HG02870 (cell line): Measurements from ENCODE around the gene PPP2R1B.

ENCODE experiments used
- ATAC-seq: cut with Tn5 transposase; IDR thresholded peaks from one replicate; pipeline ENCODE4 v1.9.1; 2021; ENCODE audit warnings: mild to moderate bottlenecking, moderate library complexity; ENCODE audit not compliant: unreplicated experiment

Gene PPP2R1B

GRCh38 chr11:111765984-111766833 is at the start of gene PPP2R1B:
PPP2R1B (minus strand) TSS chr11:111766389; CDS start chr11:111766361, 28 bp downstream.
- ATAC-seq = peak; percentile 75

- ATAC-seq = no peak
Observed at GRCh38 chr11:111815489-111815888, 49.3 kb upstream of the PPP2R1B start.

GRCh38 chr11:111814557-111815320 is 48.5 kb upstream of the PPP2R1B start:
- ATAC-seq = no peak

GRCh38 chr11:111814106-111814505 is 47.9 kb upstream of the PPP2R1B start:
- ATAC-seq = no peak

DNA sequence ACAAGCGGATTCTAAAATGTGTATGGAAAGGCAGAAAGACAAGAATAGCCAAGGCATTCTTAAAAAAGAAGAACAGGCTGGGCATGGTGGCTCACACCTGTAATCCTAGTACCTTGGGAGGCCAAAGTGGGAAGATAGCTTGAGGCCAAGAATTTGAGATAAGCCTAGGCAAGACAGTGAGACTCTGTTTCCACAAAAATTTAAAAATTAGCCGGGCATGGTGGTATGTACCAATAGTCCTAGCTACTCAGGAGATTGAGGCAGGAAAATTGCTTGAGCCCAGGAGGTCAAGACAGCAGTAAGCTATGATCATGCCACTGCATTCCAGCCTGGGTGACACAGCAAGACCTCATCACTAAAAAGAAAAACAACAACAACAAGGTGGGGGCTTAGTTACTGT is 46.0 kb upstream of the PPP2R1B start:
- ATAC-seq = no peak

DNA sequence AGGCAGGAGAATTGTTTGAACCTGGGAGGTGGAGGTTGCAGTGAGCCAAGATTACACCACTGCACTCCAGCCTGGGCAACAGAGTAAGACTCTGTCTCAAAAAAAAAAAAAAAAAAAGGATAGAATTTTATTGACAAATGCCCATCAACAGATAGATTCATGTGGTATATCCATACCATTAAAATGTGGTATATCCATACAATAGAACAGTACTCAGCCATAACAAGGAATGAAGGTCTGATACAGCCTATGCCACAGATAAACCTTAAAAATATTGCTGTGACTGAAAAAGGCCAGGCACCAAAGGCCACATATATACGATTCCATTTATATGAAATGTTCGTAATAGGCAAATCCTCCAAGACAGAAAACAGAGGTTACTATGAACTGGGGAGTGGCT is 45.3 kb upstream of the PPP2R1B start:
- ATAC-seq = no peak

GRCh38 chr11:111808834-111809233 is 42.6 kb upstream of the PPP2R1B start:
- ATAC-seq = no peak

DNA sequence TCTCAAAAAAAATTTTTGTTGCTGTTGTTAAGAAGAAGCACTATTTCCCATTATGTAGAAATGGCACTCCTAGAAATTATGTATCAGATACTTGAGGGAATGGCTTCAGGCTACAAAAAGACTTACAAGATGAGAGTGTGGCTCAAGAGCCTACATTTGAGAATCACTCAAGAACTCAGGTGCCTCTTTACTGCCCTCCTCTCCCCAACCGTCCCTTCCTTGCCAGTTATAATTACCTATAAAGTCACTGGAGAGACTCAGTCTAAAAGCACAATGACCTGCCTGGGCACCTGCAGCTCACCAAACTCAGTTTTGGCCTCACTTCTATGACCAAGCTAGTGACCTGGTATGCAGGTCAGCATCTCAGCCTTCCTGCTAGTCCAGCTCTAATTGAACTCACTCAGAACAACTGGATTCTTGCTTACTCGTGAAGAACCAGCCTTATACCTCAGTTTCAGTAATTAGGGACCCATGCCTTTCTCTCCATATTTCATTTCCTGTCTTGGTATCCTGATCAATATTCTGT is 41.9 kb upstream of the PPP2R1B start:
- no peak for ATAC-seq

DNA sequence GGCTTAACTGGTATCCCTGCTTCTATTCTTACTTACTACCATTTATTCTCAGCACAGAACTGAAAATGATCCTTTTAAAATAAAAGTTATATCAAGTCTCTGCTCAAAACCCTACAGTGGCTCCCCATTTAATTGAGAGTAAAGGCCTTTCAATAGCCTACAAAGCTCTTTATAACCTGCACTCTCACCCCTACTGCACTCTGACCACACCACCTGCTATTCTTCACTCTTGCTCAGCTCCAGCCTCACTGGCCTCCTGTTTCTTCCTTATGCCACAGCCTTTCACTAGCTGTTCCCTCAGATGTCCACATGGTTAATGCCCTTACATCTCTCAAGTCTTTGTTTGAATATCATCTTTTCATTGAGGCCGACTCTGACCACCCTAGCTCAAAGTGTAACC is 40.9 kb upstream of the PPP2R1B start:
- no peak for ATAC-seq

DNA sequence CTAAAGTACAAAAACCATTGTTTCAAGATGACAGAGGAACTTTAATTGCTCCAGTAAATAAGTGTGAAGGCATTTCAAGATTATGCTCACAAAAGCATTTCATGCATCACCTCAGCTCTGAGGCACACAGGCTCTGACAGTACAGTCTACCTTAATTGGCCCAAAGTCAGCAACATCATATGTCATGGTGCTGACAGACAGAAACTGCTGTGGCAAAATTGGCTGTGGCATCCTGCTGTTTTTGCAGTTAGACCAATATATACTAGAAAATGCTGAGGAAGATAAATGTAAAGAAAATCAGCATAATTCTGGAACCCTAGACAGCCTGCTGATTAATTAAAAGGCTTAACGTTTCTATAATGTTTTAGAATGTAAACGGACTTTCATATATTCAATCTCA is 34.9 kb upstream of the PPP2R1B start:
- no peak for ATAC-seq

DNA sequence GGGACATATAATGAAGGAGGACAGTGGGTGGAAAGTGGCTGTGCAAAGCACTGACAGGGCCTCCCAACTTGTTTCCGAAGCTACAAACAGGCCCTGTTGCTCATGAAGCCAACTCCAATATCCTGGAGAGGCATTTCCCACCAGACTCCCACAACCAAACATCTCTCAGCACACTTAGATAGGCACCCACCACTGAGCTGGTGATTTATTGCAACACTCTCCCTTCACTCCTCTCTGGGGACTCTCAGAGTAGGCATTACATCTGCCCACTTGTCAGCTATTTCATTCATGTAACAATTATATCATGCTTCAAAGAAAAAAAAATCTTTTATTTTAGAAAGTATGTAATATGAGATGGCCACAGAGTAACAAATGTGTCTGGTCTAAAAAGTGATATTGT is 32.1 kb upstream of the PPP2R1B start:
- no peak for ATAC-seq

DNA sequence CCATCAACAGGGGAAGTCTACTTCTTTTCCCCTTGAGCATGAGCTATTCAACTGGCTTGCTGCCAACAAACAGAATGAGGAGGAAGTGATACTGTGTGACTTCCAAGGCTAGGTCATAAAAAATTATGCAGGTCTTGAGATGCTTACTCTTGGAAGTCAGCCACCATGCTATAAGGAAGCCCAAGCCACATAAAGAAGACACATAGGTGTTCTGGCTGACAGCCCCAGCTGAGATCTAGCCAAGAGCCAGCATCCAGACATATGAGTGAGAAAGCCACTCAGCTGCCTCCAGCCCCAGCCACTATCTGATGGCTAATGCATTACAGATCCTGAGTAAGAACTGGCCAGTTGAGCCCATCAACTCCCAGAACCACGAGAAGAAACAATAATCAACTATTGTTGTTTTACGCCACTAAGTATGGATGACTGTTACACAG is 31.0 kb upstream of the PPP2R1B start:
- ATAC-seq = no peak

DNA sequence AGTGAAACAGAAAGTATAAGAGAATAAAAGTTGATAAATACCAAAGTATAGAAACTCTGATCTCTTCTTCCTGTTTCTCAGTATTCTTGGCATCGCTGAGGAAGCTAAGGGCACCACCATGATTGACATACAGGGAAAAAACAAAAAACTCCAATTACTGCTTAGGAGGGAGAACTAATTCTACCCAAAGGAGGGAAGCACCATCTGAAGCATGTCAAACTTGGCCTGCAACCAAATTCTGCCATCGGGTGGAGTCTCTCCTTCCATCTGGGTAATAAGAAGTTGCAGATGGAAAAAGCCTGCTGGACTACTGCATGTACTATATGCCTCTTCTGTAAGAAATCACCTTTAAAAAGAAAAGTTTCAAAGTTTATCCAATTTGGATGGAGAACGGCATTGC is 30.5 kb upstream of the PPP2R1B start:
- ATAC-seq = no peak

- ATAC-seq = no peak
Observed at GRCh38 chr11:111795334-111795985, 29.3 kb upstream of the PPP2R1B start.

GRCh38 chr11:111793863-111794262 is 27.7 kb upstream of the PPP2R1B start:
- ATAC-seq = no peak

DNA sequence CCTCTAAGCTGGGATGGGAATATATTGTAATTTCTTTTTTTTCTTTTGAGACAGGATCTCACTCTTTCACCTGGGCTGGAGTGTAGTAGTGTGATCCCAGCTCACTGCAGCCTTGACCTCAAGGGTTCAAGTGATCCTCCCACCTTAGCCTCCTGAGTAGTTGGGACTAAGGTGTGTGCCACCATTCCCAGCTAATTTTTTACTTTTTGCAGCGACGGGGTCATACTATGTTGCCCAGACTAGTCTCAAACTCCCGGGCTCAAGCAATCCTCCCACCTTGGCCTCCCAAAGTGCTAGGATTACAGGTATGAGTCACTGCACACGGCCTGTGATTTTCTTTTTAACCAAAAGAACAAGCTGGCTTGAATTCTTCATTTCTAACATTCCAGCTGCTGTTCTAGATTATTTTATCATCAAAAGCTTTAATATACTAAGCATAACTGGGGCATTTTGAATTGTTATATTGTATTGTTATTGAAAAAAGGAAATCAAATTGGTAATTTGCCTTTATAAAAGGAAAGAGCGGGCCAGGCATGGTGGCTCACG is 26.8 kb upstream of the PPP2R1B start:
- no peak for ATAC-seq

GRCh38 chr11:111792314-111792713 is 26.1 kb upstream of the PPP2R1B start:
- no peak for ATAC-seq

GRCh38 chr11:111788464-111788863 is 22.3 kb upstream of the PPP2R1B start:
- ATAC-seq = no peak

DNA sequence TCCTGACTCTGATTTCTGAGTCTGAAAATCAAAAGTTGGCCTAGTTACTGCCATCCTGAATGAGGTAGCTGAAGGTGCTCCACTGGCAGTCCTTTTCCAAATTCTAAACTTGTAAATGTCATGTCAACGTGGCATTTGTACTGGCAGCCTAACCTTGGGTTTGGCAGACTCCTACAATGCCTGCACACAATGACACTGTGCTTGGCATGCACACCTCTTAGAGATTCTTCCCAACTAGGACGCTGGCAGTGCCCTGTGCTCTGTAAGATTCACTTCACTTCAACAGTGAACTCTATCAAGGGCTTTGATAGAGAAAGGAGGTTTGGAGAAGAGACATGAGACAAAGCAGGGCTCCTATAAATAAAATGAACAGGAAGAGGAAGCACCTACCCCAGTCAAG is 21.9 kb upstream of the PPP2R1B start:
- no peak for ATAC-seq

DNA sequence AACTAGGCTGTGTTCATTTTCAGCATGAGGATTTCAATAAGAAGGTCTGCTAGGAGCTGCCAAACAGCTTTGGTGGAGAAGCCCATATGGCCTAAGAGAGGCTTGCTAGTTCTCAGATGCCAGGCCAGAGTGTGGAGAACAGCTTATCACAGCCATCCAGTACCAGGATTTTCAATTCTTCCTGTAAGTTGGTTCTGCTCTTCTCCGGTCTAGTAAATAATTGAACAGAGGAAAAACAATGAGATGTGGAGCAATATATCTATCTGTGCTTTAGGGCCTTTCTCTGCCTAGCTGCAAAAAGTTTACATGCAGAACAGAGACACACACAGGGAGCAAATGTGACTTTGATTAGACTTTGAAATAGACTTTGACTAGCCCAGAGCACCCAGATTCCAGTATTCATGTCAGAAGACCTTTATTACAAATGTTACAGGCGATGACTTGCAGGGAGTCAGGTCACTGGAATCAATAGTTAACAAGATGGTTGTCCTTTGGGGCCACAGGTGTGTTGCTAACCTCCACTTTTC is 19.8 kb upstream of the PPP2R1B start:
- ATAC-seq = no peak

GRCh38 chr11:111785076-111785475 is 18.9 kb upstream of the PPP2R1B start:
- ATAC-seq = no peak
